Skin epidermis (tissue), 12 donors: Measurements from ENCODE around the gene ATG4C.
"Not testable (repeated sequence)": the region's sequence is repeated elsewhere in the genome, so short reads cannot be mapped to it uniquely, and the experiment has no call there.

Source experiments
- H3K27ac ChIP-seq, 21 experiments: fragments of 200-600 bp; sonication (generic) in 11 of 21; one replicate each; pipeline ENCODE4 v1.5.0; 2020; ENCODE audit warnings: mild to moderate bottlenecking in 3 of 21, inconsistent platforms in 2 of 21, moderate library complexity in 2 of 21
- H3K4me3 ChIP-seq, 7 experiments: fragments of 200-600 bp; sonication (generic) in 2 of 7; one replicate each; pipeline ENCODE4 v1.5.0; 2020; ENCODE audit warnings: inconsistent platforms in 2 of 7, mild to moderate bottlenecking in 2 of 7, moderate library complexity in 1 of 7

ATG4C gene, protein sequence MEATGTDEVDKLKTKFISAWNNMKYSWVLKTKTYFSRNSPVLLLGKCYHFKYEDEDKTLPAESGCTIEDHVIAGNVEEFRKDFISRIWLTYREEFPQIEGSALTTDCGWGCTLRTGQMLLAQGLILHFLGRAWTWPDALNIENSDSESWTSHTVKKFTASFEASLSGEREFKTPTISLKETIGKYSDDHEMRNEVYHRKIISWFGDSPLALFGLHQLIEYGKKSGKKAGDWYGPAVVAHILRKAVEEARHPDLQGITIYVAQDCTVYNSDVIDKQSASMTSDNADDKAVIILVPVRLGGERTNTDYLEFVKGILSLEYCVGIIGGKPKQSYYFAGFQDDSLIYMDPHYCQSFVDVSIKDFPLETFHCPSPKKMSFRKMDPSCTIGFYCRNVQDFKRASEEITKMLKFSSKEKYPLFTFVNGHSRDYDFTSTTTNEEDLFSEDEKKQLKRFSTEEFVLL

DNA sequence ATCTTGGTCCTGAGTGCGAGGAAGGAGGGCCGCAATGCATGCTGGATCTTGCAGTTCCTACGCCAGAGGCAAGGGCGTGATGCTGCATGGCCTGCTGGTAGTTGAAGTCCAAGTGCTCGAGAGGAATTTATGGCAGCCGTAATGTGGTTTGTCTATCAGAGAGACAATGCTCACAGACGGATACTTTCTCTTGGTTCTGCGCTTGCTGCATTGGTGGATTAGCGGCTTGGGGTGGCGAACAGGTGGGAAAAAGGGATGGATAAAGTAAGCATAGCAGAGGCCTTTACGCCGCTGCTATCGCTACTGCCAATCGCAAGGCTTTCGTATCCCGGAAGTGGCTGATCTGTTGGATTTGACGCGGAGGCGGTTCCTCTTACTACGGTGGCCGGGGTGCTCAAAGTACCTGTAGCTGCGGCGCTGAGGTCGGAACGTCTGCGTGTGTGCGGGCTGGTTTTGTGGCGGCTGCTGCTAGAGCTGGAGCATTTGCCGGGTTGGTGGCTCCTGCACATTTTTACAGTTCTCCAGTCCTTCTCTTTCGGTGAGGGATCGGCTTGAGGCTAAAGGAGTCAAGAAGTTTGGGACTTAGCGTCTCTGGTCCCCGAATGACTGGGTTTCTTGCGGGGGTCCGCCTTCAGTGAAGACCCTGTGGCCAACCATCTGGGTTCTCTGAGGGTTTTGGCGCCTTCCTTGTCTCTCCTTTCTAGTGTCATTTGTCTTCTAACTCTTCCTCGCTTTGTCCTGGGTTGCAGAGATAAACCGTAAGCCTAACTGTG is at the start of gene ATG4C:
ATG4C (plus strand) TSS at position 397 of the 773 bp plus-strand sequence. CDS start 19,655 bp downstream, outside the sequence.
- peak within 1 kb of the TSS; percentile 62 to 83 (median 79) for H3K4me3 ChIP-seq

DNA sequence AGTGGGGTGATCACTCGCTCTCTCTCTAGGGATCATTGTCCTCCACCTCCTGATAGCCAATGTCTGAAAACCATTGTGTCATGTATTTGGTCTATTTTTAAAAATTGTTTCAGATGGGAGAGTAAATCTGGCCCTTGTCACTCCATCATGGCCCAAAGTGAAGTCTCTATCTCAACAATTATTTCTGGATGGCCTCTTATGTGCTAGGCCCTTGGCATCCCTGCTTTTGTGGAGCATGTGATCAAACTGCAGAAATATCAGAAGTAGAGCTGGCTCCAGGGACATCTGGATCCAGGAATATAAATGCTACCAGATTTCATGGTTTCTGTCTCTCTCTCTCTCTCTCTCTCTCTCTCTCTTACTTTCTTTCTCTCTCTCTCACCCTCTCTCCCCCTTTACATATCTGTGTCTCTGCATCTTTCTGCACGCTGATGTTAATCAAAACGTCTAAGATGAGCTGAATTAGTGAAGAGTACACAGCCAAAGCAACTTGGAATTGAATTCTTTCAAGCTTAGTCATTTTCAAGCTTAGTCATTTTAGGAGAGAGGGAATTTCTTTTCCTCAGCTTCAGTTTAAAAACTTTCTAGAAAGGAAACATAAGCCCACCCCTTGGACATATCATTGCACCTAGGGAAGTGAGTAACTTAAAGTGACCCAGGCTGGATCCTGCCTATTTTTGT is 48.3 kb upstream of the ATG4C start:
- Histone ChIP-seq H3K4me3 (no peak overlapping the region), H3K27ac (peak overlapping the region in 4 of 21 experiments; percentile 3 to 58 (median 45))

More for the DNA sequence above, at the start of gene ATG4C:
- H3K27ac ChIP-seq, result peak within 1 kb of the TSS; percentile 69 to 96 (median 89)

DNA sequence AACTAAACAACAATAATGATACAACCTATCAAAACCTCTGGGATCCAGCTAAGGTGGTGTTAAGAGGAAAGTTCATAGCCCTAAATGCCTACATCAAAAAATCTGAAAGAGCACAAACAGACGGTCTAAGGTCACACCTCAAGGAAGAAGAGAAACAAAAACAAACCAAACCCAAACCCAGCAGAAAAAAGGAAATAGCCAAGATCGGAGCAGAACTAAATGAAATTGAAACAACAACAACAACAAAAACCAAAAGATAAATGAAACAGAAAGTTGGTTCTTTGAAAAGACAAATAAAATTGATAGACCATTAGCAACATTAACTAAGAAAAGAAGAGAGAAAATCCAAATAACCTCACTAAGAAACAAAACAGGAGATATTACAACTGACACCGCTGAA is 43.2 kb upstream of the ATG4C start:
- not testable (repeated sequence) for H3K27ac ChIP-seq, H3K4me3 ChIP-seq

DNA sequence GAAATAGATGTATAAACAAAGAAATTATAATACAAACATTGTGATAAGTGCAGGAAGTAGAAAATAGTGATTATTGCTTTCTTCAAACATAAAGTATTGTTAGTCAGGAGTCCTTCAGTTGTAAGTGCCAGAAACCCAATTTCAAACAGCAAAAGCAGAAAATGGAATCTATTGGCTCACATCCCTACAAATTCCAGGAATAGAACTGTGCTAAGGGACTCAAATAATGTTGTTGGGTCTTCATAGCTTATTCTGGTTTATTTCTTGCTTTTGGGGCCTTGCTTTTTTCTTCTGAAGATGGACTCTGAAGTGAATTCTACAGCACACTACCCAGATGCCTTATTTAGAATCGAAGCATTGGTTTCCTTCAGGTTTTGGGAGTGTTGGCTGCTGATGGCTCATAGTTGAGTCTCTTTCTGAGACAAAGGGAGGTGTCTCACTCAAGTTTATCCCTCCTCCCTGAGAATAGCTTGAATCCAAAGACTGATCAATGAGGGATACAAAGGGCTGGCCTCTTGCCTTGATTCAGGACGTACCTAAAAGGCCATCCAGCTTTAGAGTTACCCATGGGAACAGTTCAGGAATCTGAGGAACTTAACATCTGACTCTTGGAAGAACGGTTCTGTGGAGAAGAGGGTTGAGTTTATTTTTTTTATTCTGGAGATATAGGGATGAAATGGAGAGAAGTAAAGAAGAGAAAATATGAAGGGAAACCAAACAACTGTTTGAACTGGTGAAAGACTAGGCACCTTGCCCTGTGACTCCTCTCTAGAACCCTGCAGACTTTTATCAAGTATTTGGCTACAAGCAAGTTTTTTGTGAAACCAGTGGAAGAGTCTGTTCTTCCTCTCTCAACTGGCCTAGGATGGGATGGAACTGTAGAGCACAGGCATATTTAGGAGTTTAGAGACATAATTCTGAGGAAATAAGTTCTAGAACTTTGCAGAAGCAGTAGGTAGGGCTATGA is 39.0 kb upstream of the ATG4C start:
- Histone ChIP-seq H3K4me3 (no peak overlapping the region), H3K27ac (peak overlapping the region in 1 of 21 experiments; percentile 21)

DNA sequence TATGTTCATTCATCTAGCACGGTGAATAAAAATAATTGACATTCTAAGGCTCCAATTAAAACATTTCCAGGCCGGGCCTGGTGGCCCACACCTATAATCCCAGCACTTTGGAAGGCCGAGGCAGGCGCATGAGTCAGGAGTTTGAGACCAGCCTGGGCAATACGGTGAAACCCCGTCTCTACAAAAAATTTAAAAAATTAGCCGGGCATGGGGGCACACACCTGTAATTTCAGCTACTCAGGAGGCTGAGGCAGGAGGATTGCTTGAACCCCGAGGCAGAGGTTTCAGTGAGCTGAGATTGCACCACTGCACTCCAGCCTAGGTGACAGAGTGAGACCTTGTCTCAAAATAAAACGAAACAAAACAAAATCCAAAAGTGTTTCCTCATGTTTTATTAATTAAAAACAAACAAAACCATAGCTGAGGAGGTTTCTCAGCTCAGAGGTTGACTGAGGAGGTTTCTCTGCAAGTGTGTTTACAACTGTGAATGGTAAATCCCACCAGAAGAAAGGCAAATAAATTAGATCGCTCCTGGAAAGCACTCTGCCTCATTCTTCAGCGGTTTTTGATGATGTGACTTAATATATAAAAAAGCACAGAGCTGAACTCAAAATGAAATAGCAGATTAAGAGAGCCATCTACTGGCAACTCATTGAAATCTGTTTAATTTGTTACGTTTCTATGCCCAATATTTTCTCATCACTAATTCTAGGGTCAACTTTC is 37.7 kb upstream of the ATG4C start:
- peak overlapping the region in 1 of 7 experiments; percentile 2 for H3K4me3 ChIP-seq
- no peak overlapping the region for H3K27ac ChIP-seq

DNA sequence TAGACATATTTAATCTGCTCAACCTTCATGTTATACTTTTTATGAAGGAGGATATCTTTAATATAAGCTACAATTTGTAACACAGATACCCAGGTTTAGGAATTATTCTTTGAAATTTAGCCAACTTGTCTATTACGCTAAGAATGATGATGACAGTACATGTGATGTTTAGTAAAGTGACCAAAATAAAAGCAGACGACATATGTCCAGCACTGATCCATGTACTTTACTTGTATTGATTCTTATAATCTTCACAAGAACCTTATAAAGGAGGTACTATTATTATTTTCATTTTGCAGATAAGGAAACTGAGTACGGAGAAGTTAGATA is 37.2 kb upstream of the ATG4C start:
- Histone ChIP-seq H3K4me3 (peak overlapping the region in 1 of 7 experiments; percentile 2), H3K27ac (no peak overlapping the region)

DNA sequence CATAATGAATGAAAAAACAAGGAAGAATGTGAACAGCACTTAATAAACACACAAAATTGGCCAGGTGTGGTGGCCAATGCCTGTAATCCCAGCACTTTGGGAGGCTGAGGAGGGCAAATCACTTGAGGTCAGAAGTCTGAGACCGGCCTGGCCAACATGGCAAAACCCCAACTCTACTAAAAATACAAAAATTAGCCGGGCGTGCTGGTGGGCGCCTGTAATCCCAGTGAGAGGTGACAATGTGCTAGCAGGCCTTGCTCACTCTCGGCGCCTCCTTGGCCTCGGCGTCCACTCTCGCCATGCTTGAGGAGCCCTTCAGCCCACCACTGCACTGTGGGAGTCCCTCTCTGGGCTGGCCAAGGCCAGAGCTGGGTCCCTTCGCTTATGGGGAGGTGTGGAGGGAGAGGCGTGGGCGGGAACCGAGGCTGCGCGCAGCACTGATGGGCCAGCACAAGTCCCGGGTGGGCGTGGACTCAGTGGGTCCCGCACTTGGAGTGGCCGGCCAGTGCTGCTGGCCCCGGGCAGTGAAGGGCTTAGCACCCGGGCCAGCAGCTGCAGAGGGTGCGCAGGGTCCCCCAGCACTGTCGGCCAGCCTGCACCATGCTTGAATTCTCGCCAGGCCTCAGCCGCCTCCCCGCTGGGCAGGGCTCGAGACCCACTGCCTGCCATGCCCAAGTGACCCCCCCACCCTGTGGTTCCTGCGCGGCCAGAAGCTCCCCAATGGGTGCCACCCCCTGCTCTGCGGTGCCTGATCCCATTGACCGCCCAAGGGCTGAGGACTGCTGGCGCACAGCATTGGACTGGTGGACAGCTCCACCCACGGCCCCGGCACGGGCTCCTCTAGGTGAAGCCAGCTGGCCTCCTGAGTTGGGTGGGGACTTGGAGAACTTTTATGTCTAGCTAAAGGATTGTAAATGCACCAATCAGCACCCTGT is 30.6 kb upstream of the ATG4C start:
- Histone ChIP-seq H3K4me3 (no peak overlapping the region), H3K27ac (no peak overlapping the region)

DNA sequence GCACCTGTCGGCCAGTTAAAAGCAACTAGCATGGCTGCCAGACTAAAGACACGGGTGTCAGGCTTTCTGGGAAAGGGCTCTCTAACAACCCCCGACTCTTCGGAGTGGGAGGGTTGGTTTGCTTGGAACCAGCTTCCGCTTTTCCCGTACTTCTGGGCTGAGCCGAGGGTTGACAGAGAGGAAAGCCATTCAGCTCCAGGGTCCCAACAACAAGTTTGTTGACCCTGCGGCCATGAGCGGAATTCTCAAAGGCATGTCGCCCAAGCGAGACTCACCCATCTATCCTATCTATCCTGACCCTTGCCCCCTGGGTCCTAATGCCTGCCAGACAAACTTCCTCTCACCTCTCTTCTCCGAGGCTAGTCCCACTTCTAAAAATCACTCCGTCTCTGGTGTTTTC is 29.0 kb upstream of the ATG4C start:
- H3K4me3 ChIP-seq, H3K27ac ChIP-seq: not testable (repeated sequence)

DNA sequence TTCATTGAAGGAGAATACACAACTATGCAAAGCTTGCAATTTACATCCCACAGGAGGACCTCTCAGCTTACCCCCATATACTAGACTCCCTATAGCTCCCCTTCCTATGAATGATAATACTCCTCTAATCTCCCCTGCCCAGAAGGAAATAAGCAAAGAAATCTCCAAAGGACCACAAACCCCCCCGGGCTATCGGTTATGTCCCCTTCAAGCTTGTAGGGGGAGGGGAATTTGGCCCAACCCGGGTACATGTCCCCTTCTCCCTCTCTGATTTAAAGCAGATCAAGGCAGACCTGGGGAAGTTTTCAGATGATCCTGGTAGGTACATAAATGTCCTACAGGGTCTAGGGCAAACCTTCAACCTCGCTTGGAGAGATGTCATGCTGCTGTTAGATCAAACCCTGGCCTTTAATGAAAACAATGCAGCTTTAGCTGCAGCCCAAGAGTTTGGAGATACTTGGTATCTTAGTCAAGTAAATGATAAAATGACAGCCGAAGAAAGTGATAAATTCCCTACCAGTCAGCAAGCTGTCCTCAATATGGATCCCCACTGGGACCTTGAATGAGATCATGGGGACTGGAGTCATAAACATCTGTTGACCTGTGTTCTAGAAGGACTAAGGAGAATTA is 27.6 kb upstream of the ATG4C start:
- H3K27ac ChIP-seq, H3K4me3 ChIP-seq: not testable (repeated sequence)

DNA sequence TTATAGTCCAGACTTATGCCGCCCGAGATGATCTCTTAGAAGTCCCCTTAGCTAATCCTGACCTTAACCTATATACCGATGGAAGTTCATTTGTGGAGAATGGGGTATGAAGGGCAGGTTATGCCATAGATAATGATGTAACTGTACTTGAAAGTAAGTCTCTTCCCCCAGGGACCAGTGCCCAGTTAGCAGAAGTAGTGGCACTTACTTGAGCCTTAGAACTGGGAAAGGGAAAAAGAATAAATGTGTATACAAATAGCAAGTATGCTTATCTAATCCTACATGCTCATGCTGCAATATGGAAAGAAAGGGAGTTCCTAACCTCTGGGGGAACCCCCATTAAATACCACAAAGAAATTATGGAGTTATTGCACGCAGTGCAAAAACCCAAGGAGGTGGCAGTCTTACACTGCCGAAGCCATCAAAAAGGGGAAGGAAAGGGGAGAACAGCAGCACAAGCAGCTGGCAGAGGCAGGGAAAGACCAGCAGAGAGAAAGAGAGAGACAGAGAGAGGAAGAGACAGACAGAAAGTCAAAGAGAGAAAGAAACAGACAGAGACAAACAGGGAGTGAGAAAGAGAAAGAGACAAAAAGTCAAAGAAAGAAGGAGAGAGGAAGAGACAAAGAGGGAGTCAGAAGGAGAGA is 24.6 kb upstream of the ATG4C start:
- not testable (repeated sequence) for H3K27ac ChIP-seq, H3K4me3 ChIP-seq

DNA sequence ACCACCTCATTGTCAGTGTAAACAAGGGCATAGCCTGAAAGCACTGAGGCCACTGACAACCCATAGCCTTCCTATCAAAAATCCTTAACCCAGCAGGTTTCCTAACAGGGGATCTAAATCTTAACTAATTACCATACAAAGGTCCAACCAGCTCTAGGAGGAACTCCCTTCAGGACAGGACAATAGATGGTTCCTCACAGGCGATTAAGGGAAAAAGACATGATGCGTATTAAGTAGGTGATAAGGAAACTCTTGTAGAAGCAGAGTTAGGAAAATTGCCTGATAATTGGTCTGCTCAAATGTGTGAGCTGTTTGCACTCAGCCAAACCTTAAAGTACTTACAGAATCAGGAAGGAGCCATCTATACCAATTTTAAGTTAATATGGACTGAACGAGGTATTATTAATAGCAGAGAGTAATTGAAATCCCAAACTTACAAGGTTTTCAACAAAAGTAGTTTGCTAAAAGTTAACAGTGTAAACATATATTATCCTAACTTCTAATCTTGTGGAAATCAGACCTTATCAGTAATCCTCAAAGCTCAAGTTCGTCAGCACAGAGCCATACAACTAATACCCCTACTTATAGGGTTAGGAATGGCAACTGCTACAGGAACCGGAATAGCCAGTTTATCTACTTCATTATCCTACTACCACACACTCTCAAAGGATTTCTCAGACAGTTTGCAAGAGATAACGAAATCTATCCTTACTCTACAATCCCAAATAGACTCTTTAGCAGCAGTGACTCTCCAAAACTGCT is 23.7 kb upstream of the ATG4C start:
- H3K27ac ChIP-seq, H3K4me3 ChIP-seq: not testable (repeated sequence)

DNA sequence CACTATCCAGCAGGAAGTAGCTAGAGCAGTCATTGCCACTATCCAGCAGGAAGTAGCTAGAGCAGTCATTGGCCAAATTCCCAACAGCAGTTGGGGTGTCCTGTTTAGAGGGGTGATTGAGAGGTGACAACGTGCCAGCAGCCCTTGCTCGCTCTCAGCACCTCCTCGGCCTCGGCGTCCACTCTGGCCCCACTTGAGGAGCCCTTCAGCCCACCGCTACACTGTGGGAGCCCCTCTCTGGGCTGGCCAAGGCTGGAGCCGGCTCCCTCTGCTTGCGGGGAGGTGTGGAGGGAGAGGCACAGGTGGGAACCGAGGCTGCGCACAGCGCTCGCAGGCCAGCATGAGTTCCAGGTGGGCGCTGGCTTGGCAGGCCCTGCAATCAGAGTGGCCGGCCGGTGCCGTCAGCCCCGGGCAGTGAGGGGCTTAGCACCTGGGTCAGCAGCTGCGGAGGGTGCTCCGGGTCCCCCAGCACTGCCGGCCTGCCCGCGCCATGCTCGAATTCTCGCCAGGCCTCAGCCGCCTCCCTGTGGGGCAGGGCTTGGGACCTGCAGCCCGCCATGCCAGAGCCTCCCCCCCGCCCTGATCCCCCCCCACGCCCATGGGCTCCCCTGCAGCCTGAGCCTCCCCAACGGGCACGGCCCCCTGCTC is 22.6 kb upstream of the ATG4C start:
- H3K27ac ChIP-seq, H3K4me3 ChIP-seq: not testable (repeated sequence)

DNA sequence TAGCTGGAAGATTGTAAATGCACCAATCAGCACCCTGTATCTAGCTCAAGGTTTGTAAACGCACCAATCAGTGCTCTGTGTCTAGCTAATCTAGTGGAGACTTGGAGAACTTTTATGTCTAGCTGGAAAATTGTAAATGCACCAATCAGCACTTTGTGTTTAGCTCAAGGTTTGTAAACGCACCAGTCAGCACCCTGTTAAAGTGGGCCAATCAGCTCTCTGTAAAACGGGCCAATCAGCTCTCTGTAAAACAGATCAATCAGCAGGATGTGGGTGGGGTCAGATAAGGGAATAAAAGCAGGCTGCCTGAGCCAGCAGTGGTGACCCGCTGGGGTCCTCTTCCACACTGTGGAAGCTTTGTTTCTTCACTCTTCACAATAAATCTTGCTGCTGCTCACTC is 21.9 kb upstream of the ATG4C start:
- not testable (repeated sequence) for H3K4me3 ChIP-seq, H3K27ac ChIP-seq

DNA sequence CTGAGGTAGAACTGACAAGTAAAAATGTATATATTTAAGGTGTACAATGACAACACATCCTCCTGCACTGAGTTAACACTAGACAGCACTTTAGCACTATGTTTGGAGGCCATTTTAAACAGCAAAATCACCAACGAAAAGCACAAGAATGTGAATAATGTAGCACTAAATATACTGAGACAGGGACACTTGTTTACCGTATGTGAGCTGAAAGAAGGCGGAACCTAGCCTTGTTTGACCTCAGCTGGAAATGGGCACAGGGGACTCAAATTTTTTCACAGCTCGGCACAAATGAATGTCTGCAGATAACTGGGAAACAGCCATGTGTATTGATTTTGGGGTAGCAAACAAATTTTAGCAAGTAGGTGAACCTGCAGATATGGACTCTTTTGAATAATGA is 18.0 kb upstream of the ATG4C start:
- Histone ChIP-seq H3K27ac (no peak overlapping the region), H3K4me3 (no peak overlapping the region)

DNA sequence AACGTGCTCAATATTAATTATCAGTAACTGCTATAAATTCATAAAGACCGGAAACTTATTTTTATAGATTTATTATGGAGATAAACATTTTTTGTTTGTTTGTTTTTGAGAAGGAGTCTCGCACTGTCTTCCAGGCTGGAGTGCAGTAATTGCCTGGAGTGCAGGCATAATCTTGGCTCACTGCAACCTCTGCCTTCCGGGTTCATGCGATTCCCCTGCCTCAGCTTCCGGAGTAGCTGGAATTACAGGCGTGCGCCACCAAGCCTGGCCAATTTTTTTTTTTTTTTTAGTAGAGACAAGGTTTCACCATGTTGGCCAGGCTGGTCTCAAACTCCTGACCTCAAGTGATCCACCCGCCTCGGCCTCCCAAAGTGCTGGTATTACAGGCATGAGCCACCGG is 15.4 kb upstream of the ATG4C start:
- H3K27ac ChIP-seq, H3K4me3 ChIP-seq: not testable (repeated sequence)
